Measurements from ENCODE around the gene LNX1. TPM values are rescaled to one million over a fixed set of nuclear protein-coding genes. Genes with fewer than 3 reads are reported as not detected.
"Not testable (repeated sequence)": the region's sequence is repeated elsewhere in the genome, so short reads cannot be mapped to it uniquely, and the experiment has no call there.

Gene LNX1
- total and polyA plus RNA-seq, 2 donors, result 1.6 to 6.4 TPM

DNA sequence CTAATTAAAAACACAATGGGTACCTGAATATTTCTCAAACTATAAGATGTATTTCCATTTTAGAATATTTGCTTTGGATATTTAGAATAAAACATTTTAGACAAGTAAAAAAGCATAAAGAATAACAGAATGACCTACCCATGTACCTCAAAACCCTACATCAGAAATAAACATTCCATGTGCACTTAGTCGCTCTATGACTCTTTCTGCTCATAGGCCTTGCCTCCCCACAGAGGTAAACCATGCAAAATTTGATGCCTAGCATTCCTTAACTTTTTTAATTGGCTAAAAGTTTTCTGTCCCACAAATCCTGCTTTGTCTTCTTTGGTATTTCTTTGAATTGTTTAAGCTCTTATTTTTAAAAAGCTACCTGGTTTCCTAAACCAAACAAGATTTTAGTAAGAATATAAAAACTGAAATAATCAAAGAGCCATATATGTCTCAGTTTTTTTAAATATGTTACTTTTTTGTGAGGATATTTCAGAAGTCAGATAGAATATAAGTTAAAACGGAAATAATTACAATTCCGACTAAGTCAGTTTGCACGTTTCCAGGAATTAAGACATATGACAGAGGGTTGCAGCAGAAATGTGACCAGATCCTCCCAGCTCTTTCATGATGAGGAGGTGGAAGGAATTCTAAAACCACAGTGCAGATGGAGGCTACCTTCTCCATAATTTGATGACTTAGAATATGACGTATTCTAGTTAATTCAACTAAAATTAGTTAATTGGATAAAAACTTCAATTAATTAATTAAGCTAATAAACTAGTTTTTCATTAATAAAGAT, 111.4 kb downstream of the LNX1 start:
- H3K27me3 ChIP-seq (ENCODE audit: control insufficient read depth in 2 of 2, insufficient read depth in 1 of 2, low read length in 1 of 2), result no peaks in the 10 kb centered on the region
- H3K27ac ChIP-seq (ENCODE audit: low read depth in 1 of 2, low read length in 1 of 2), result no peak overlapping the region
- H3K4me3 ChIP-seq (ENCODE audit: low read length in 2 of 2), result no peak overlapping the region
- H3K4me1 ChIP-seq (ENCODE audit: control insufficient read depth in 2 of 2, insufficient read depth in 2 of 2, low read length in 2 of 2), result no peaks in the 10 kb centered on the region
- 98% methylated on average over 5 of the region's 5 CpGs for WGBS
- H3K36me3 ChIP-seq (ENCODE audit: control insufficient read depth in 2 of 2, insufficient read depth in 2 of 2, low read length in 1 of 2), result no peaks in the 10 kb centered on the region
- DNase-seq (ENCODE audit: low read depth in 6 of 9, low spot score in 9 of 9), result no peak
- no peaks in the 10 kb centered on the region for H3K9me3 ChIP-seq (ENCODE audit: control insufficient read depth in 2 of 2, insufficient read depth in 1 of 2, low read length in 1 of 2)

DNA sequence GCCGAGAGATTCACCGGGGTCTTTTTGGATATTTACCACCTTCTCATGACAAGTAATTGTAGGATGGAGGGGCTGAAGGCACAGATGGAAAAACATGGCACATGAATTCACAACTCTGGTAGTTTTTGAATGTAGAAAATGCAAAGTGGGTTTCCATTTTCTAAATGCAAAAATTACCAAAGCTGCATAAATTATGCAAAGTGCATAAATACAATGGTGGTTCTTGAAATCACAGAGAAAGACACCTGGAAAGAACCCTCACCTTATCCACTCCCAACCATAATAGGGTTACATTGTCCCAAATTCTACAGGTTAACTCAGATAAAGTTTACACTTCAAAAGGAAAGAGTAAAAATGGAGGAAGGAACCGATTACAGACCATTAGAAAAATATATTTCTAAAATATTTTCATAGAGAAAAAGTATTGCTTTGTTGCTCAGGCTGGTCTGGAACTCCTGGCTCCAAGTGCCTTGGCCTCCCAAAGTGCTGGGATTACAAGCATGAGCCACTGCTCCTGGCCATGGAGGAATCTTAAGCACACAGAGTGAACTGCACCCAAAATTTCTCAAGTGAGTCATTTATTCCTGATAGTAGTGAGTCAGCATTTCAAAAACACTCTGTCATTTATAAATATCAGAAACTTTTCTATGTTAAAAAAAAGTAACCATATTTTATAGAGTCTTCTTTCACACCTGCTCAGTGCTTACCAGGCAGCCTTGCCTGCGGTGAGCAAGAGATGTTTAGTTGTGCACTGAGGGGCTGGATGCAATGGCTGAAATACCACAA, 112.4 kb downstream of the LNX1 start:
- Histone ChIP-seq H3K4me1 (ENCODE audit: control insufficient read depth in 2 of 2, insufficient read depth in 2 of 2, low read length in 2 of 2) (no peaks in the 10 kb centered on the region), H3K9me3 (ENCODE audit: control insufficient read depth in 2 of 2, insufficient read depth in 1 of 2, low read length in 1 of 2) (no peaks in the 10 kb centered on the region), H3K27ac (ENCODE audit: low read depth in 1 of 2, low read length in 1 of 2) (no peak overlapping the region), H3K4me3 (ENCODE audit: low read length in 2 of 2) (no peak overlapping the region), H3K36me3 (ENCODE audit: control insufficient read depth in 2 of 2, insufficient read depth in 2 of 2, low read length in 1 of 2) (no peaks in the 10 kb centered on the region), H3K27me3 (ENCODE audit: control insufficient read depth in 2 of 2, insufficient read depth in 1 of 2, low read length in 1 of 2) (no peaks in the 10 kb centered on the region)
- DNase-seq (ENCODE audit: low read depth in 6 of 9, low spot score in 9 of 9), result no peak
- WGBS, result 97% methylated on average over 4 of the region's 4 CpGs

DNA sequence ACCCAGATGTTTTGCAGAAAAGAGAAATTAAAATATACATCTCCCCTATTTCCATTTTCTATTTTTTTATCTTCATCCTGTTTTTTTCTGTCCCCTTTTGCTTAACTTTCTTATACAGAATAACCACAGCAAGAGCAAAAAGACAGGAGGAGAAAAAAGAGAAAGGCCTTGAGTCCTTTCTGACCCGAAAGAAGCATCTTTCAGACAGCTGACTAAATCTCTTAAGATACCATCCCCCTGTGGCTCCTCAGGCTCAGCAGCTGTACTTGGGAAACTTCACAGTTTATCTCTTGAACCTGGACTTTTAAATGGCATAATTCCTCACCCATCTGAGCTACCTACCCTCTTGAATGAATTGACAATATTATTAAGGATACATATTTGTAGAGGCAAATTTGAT, 113.7 kb downstream of the LNX1 start:
- 95% methylated on average over 1 of the region's 1 CpG for WGBS
- no peaks in the 10 kb centered on the region for H3K36me3 ChIP-seq (ENCODE audit: control insufficient read depth in 2 of 2, insufficient read depth in 2 of 2, low read length in 1 of 2)
- DNase-seq (ENCODE audit: low read depth in 6 of 9, low spot score in 9 of 9), result no peak
- H3K27ac ChIP-seq (ENCODE audit: low read depth in 1 of 2, low read length in 1 of 2), result no peak overlapping the region
- no peaks in the 10 kb centered on the region for H3K4me1 ChIP-seq (ENCODE audit: control insufficient read depth in 2 of 2, insufficient read depth in 2 of 2, low read length in 2 of 2)
- H3K4me3 ChIP-seq (ENCODE audit: low read length in 2 of 2), result no peak overlapping the region
- H3K9me3 ChIP-seq (ENCODE audit: control insufficient read depth in 2 of 2, insufficient read depth in 1 of 2, low read length in 1 of 2), result no peaks in the 10 kb centered on the region
- no peaks in the 10 kb centered on the region for H3K27me3 ChIP-seq (ENCODE audit: control insufficient read depth in 2 of 2, insufficient read depth in 1 of 2, low read length in 1 of 2)

DNA sequence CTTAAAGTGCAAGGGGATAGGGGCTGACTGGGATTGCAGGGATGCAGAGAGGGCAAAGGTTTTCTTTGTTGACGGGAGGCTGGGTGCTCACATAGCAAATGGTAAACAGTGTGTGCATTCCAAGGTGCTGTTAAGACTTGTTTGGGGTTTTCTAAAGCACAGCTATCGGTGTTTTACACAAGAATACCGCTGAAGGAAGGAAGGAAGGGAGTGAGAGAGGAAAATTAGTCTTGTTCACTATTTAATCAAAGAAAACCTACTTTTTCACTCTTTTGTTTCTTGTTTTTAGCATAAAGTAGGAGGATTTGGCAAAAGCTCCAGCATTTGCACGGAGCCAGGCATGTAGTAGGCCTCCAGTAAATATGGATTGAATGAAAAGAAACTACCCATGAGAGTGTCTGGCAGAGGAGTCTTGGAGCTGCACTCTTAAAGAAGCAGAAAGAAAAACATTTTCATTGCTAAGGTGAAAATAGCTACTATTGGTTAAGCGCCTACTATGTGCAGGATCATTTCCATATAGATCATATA, 114.2 kb downstream of the LNX1 start:
- DNase-seq (ENCODE audit: low read depth in 6 of 9, low spot score in 9 of 9), result no peak
- H3K27ac ChIP-seq (ENCODE audit: low read depth in 1 of 2, low read length in 1 of 2), result no peak overlapping the region
- no peaks in the 10 kb centered on the region for H3K27me3 ChIP-seq (ENCODE audit: control insufficient read depth in 2 of 2, insufficient read depth in 1 of 2, low read length in 1 of 2)
- H3K9me3 ChIP-seq (ENCODE audit: control insufficient read depth in 2 of 2, insufficient read depth in 1 of 2, low read length in 1 of 2), result no peaks in the 10 kb centered on the region
- no peak overlapping the region for H3K4me3 ChIP-seq (ENCODE audit: low read length in 2 of 2)
- WGBS, result 93% methylated on average over 5 of the region's 5 CpGs
- no peaks in the 10 kb centered on the region for H3K36me3 ChIP-seq (ENCODE audit: control insufficient read depth in 2 of 2, insufficient read depth in 2 of 2, low read length in 1 of 2)
- H3K4me1 ChIP-seq (ENCODE audit: control insufficient read depth in 2 of 2, insufficient read depth in 2 of 2, low read length in 2 of 2), result no peaks in the 10 kb centered on the region

DNA sequence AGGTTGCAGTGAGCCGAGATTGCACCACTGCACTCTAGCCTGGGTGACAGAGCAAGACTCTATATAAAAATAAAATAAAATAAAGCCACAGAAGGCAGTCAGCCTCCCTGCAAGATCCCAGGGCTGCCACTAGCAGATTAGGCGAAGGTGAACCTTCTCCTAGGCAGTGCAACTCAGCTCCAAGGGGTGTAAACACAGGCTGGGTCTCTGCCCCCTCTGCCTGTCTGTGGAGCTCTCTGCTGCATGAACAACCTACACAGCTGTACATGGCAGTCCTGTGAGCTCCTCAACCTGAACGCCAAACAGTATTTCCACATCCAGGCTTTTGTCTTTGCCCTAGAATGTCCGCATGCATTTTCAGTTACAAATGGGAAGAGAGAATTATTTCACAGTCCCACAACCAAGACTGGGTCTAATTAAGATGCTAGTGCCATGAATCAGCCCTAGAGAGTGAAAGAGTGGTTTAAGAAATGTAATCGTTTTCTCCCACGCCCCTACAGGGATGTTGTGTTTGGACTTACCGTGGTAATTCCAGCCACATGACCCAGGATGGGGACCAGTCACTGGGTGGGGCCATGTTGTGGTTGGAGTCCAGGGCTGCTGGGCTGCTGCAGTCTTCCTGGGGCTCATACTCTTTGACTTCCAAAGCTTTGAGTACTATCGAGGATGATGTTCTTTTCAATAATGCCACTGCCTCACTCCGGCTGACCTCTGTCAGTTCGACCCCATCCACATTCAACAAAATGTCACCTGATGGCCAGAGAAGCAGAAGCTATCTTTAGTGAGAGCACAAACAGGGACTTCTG, 114.9 kb downstream of the LNX1 start:
- no peaks in the 10 kb centered on the region for H3K36me3 ChIP-seq (ENCODE audit: control insufficient read depth in 2 of 2, insufficient read depth in 2 of 2, low read length in 1 of 2)
- H3K4me3 ChIP-seq (ENCODE audit: low read length in 2 of 2), result no peak overlapping the region
- WGBS, result 97% methylated on average over 10 of the region's 10 CpGs
- no peaks in the 10 kb centered on the region for H3K9me3 ChIP-seq (ENCODE audit: control insufficient read depth in 2 of 2, insufficient read depth in 1 of 2, low read length in 1 of 2)
- H3K27ac ChIP-seq (ENCODE audit: low read depth in 1 of 2, low read length in 1 of 2), result no peak overlapping the region
- no peak for DNase-seq (ENCODE audit: low read depth in 6 of 9, low spot score in 9 of 9)
- no peaks in the 10 kb centered on the region for H3K27me3 ChIP-seq (ENCODE audit: control insufficient read depth in 2 of 2, insufficient read depth in 1 of 2, low read length in 1 of 2)
- H3K4me1 ChIP-seq (ENCODE audit: control insufficient read depth in 2 of 2, insufficient read depth in 2 of 2, low read length in 2 of 2), result no peaks in the 10 kb centered on the region

DNA sequence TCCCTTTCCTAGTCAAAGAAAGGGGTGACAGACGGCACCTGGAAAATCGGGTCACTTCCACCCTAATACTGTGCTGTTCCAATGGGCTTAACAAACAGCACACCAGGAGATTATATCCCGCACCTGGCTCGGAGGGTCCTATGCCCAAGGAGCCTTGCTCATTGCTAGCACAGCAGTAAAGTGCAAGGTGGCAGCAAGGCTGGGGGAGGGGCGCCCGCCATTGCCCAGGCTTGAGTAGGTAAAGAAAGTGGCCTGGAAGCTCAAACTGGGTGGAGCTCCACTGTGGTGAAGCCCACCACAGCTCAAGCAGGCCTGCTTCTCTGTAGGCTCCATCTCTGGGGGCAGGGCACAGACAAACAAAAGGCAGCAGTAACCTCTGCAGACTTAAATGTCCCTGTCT, 124.7 kb downstream of the LNX1 start:
- H3K27me3 ChIP-seq (ENCODE audit: control insufficient read depth in 2 of 2, insufficient read depth in 1 of 2, low read length in 1 of 2); H3K27ac ChIP-seq (ENCODE audit: low read depth in 1 of 2, low read length in 1 of 2); DNase-seq (ENCODE audit: low read depth in 6 of 9, low spot score in 9 of 9); H3K4me1 ChIP-seq (ENCODE audit: control insufficient read depth in 2 of 2, insufficient read depth in 2 of 2, low read length in 2 of 2); H3K4me3 ChIP-seq (ENCODE audit: low read length in 2 of 2): not testable (repeated sequence)
- WGBS, result 99% methylated on average over 6 of the region's 6 CpGs
- Histone ChIP-seq H3K9me3 (ENCODE audit: control insufficient read depth in 2 of 2, insufficient read depth in 1 of 2, low read length in 1 of 2) (peaks cover 0 to 11% of the 10 kb centered on the region in 2 donors), H3K36me3 (ENCODE audit: control insufficient read depth in 2 of 2, insufficient read depth in 2 of 2, low read length in 1 of 2) (peaks cover 0 to 12% of the 10 kb centered on the region in 2 donors)

DNA sequence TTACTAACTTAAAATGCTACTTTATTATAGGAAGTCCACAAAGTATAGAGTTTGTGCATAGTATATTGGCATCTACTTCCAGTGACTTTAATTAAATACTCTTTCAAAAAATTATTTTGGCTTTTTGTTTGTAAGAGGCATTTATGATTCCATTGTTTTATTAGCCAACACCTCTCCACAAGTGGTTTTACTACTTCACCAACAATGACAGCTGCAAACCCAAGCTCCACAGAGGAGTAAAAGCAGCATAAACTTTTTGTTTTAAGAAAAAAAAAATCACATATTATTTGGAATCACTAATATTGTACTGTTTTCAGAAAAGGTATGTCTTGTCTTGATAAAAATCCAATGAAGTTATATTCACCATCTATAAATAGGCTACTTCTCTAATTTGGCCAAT, 125.4 kb downstream of the LNX1 start:
- H3K27me3 ChIP-seq (ENCODE audit: control insufficient read depth in 2 of 2, insufficient read depth in 1 of 2, low read length in 1 of 2), result no peaks in the 10 kb centered on the region
- H3K27ac ChIP-seq (ENCODE audit: low read depth in 1 of 2, low read length in 1 of 2), result no peak overlapping the region
- H3K36me3 ChIP-seq (ENCODE audit: control insufficient read depth in 2 of 2, insufficient read depth in 2 of 2, low read length in 1 of 2), result peaks cover 0 to 19% of the 10 kb centered on the region in 2 donors
- no peak overlapping the region for H3K4me3 ChIP-seq (ENCODE audit: low read length in 2 of 2)
- no peaks in the 10 kb centered on the region for H3K4me1 ChIP-seq (ENCODE audit: control insufficient read depth in 2 of 2, insufficient read depth in 2 of 2, low read length in 2 of 2)
- no peak for DNase-seq (ENCODE audit: low read depth in 6 of 9, low spot score in 9 of 9)
- peaks cover 0 to 11% of the 10 kb centered on the region in 2 donors for H3K9me3 ChIP-seq (ENCODE audit: control insufficient read depth in 2 of 2, insufficient read depth in 1 of 2, low read length in 1 of 2)

DNA sequence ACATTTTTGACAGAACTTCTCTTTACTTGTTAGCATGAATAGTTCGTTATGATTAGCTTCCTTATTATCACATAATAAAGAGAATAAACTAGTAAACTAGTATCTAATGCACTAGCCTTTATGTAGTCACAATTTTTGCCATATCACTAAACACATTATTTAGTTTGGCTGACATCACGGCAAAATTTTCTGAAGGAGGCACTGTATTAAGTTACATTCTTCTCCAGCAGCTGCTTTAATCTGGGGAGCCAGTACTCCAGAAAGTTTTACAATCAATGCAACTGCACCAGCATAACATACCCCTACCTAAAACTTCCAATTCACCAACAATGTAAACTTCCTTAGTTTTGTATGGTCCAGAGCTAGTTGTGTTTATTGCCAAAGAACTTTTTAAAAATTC, 126.0 kb downstream of the LNX1 start:
- no peak for DNase-seq (ENCODE audit: low read depth in 6 of 9, low spot score in 9 of 9)
- Histone ChIP-seq H3K4me3 (ENCODE audit: low read length in 2 of 2) (no peak overlapping the region), H3K36me3 (ENCODE audit: control insufficient read depth in 2 of 2, insufficient read depth in 2 of 2, low read length in 1 of 2) (peaks cover 0 to 21% of the 10 kb centered on the region in 2 donors), H3K9me3 (ENCODE audit: control insufficient read depth in 2 of 2, insufficient read depth in 1 of 2, low read length in 1 of 2) (peaks cover 0 to 11% of the 10 kb centered on the region in 2 donors), H3K27me3 (ENCODE audit: control insufficient read depth in 2 of 2, insufficient read depth in 1 of 2, low read length in 1 of 2) (no peaks in the 10 kb centered on the region), H3K27ac (ENCODE audit: low read depth in 1 of 2, low read length in 1 of 2) (no peak overlapping the region), H3K4me1 (ENCODE audit: control insufficient read depth in 2 of 2, insufficient read depth in 2 of 2, low read length in 2 of 2) (no peaks in the 10 kb centered on the region)
- 93% methylated on average over 2 of the region's 2 CpGs for WGBS

Data from thymus (tissue), 11 donors.